ENCODE measurements around the gene TSPAN15.

TSPAN15 gene

GRCh38 chr10:69457771-69458237 lies 6.5 kb downstream of the TSPAN15 start:
- peaks cover 30 to 35% of the 10 kb centered on the region in 2 experiments for H3K4me1 ChIP-seq (ENCODE audit: control insufficient read depth in 1 of 2, insufficient read depth in 2 of 2, low read length in 2 of 2)
- H4K8ac ChIP-seq (ENCODE audit: low read depth, low read length), result no peak overlapping the region
- no peak overlapping the region for H3K23ac ChIP-seq (ENCODE audit: low read length)
- H2BK120ac ChIP-seq (ENCODE audit: insufficient read depth, low read length, poor library complexity), result no peak overlapping the region
- WGBS (ENCODE audit: extremely low coverage, insufficient coverage, insufficient read length), result no CpG with 5 or more reads among the region's 5 CpGs
- H3K4ac ChIP-seq (ENCODE audit: low read depth, low read length), result no peak overlapping the region
- peaks cover 2% of the 10 kb centered on the region for H3K79me2 ChIP-seq (ENCODE audit: control insufficient read depth, insufficient read depth, low read length, poor library complexity)
- H3K36me3 ChIP-seq (ENCODE audit: control insufficient read depth in 1 of 2, insufficient read depth in 2 of 2, low read length in 2 of 2), result no peaks in the 10 kb centered on the region
- H3K18ac ChIP-seq (ENCODE audit: low read length), result no peak overlapping the region
- H2BK12ac ChIP-seq (ENCODE audit: low read length), result no peak overlapping the region
- H3K4me2 ChIP-seq (ENCODE audit: low read length), result no peak overlapping the region
- no peak overlapping the region for H4K12ac ChIP-seq (ENCODE audit: low read depth, low read length)
- H4K91ac ChIP-seq (ENCODE audit: low read depth, low read length), result no peak overlapping the region
- DNase-seq, result no peak
- peaks cover 16% of the 10 kb centered on the region for H3K79me1 ChIP-seq (ENCODE audit: low read length)
- no peak overlapping the region for H2BK5ac ChIP-seq (ENCODE audit: low read depth, low read length, poor library complexity)
- H3K4me3 ChIP-seq (ENCODE audit: low read depth, low read length), result no peak overlapping the region
- H3K9ac ChIP-seq (ENCODE audit: low read length), result no peak overlapping the region
- H2AFZ ChIP-seq (ENCODE audit: insufficient read depth, low read length, poor library complexity), result no peak overlapping the region
- H2AK5ac ChIP-seq (ENCODE audit: low read length), result no peak overlapping the region
- no peak overlapping the region for H3K14ac ChIP-seq (ENCODE audit: low read length)
- peaks cover 2% of the 10 kb centered on the region for H3K9me3 ChIP-seq (ENCODE audit: insufficient read depth, low read depth, low read length)
- peak overlapping the region; percentile 16 for H3K27ac ChIP-seq (ENCODE audit: low read depth, low read length)
- H3K27me3 ChIP-seq (ENCODE audit: insufficient read depth, low read length), result no peaks in the 10 kb centered on the region

DNA sequence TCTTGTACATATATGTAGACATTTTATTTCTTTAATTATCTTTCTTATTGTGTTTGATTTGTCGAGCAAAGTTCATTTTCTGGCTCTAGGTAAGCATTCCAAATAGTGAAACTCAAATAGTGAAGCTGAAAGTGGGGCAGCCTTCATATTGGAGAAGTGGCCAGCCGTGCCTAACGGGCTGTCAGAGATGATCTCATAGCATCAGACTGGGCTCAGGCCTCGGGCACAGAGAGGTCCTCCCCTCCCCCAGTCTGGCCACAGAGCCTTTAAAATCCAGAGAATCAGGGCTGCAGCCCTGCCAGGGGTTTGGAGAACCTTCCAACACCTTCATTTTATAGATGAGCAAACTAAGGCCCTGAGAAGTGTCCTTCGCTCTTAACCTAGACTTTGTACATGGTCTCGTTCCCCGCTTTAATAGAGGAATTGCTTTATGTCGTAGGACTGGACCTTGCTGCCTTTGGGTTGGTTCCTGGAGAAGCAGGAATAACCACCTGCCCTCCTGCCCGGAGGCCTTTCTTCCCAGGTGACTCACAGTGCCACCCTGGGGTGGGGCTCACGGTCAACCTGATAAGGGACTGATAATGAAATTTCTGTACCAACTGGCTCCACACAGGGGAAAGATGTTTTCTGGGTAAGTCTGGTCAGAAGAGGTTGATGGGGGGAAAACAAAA lies 7.3 kb downstream of the TSPAN15 start:
- Histone ChIP-seq H3K4ac (ENCODE audit: low read depth, low read length) (no peak overlapping the region), H3K14ac (ENCODE audit: low read length) (peak overlapping the region; percentile 29), H3K23ac (ENCODE audit: low read length) (no peak overlapping the region), H4K8ac (ENCODE audit: low read depth, low read length) (peak overlapping the region; percentile 27), H3K27me3 (ENCODE audit: insufficient read depth, low read length) (no peaks in the 10 kb centered on the region), H4K12ac (ENCODE audit: low read depth, low read length) (no peak overlapping the region), H2AFZ (ENCODE audit: insufficient read depth, low read length, poor library complexity) (no peak overlapping the region), H4K91ac (ENCODE audit: low read depth, low read length) (no peak overlapping the region), H3K9me3 (ENCODE audit: insufficient read depth, low read depth, low read length) (peaks cover 2% of the 10 kb centered on the region), H2BK120ac (ENCODE audit: insufficient read depth, low read length, poor library complexity) (peak overlapping the region; percentile 26), H3K18ac (ENCODE audit: low read length) (no peak overlapping the region), H2BK12ac (ENCODE audit: low read length) (peak overlapping the region; percentile 25), H3K4me3 (ENCODE audit: low read depth, low read length) (no peak overlapping the region), H3K9ac (ENCODE audit: low read length) (no peak overlapping the region), H2AK5ac (ENCODE audit: low read length) (no peak overlapping the region), H2BK5ac (ENCODE audit: low read depth, low read length, poor library complexity) (no peak overlapping the region), H3K4me2 (ENCODE audit: low read length) (no peak overlapping the region), H3K4me1 (ENCODE audit: control insufficient read depth in 1 of 2, insufficient read depth in 2 of 2, low read length in 2 of 2) (peaks cover 30 to 35% of the 10 kb centered on the region in 2 experiments), H3K79me1 (ENCODE audit: low read length) (peaks cover 16% of the 10 kb centered on the region), H3K27ac (ENCODE audit: low read depth, low read length) (peak overlapping the region; percentile 58), H3K36me3 (ENCODE audit: control insufficient read depth in 1 of 2, insufficient read depth in 2 of 2, low read length in 2 of 2) (no peaks in the 10 kb centered on the region), H3K79me2 (ENCODE audit: control insufficient read depth, insufficient read depth, low read length, poor library complexity) (peaks cover 2% of the 10 kb centered on the region)
- WGBS (ENCODE audit: extremely low coverage, insufficient coverage, insufficient read length), result no CpG with 5 or more reads among the region's 10 CpGs
- peak; percentile 81 to 88 for DNase-seq

DNA sequence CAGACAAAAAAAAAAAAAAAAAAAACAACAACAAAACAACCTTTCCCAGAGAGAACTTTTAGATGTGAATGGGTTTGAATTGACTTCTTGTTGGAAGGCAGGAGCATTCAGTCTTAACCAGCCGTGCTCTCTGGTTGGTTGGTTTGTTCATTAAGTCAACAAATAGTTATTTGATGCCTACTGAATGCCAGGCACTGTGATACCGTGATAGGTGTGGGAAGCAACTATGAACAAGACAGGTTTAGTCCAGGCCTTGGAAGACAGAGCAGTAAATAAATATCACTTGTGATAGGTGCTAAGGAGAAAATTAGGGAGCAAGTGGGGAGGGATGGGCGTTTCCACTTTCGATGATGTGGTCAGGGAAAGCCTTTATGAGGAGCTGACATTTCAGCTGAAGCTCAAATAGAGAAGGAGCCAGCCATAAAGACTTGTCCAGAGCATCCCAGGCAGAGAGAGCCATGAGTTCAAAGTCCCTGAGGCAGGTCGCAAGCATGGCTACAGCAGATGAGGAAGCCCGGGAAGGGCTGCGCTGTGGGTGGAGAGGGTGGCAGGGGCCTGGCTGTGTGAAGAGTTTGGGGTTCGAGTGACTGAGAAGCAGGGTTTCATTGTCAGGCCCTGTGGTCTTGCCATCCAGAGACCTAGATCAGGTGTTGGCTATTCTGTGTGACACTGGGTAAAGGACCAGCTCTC lies 8.0 kb downstream of the TSPAN15 start:
- Histone ChIP-seq H2BK120ac (ENCODE audit: insufficient read depth, low read length, poor library complexity) (peak overlapping the region; percentile 19), H3K9ac (ENCODE audit: low read length) (no peak overlapping the region), H3K27me3 (ENCODE audit: insufficient read depth, low read length) (no peaks in the 10 kb centered on the region), H3K18ac (ENCODE audit: low read length) (peak overlapping the region; percentile 4), H3K9me3 (ENCODE audit: insufficient read depth, low read depth, low read length) (peaks cover 2% of the 10 kb centered on the region), H3K4me3 (ENCODE audit: low read depth, low read length) (no peak overlapping the region), H2BK12ac (ENCODE audit: low read length) (peak overlapping the region; percentile 39), H3K4me1 (ENCODE audit: control insufficient read depth in 1 of 2, insufficient read depth in 2 of 2, low read length in 2 of 2) (peaks cover 30 to 35% of the 10 kb centered on the region in 2 experiments), H4K91ac (ENCODE audit: low read depth, low read length) (peak overlapping the region; percentile 49), H3K4me2 (ENCODE audit: low read length) (no peak overlapping the region), H2AK5ac (ENCODE audit: low read length) (peak overlapping the region; percentile 7), H3K4ac (ENCODE audit: low read depth, low read length) (no peak overlapping the region), H2AFZ (ENCODE audit: insufficient read depth, low read length, poor library complexity) (no peak overlapping the region), H3K14ac (ENCODE audit: low read length) (no peak overlapping the region), H4K12ac (ENCODE audit: low read depth, low read length) (no peak overlapping the region), H4K8ac (ENCODE audit: low read depth, low read length) (no peak overlapping the region), H3K23ac (ENCODE audit: low read length) (no peak overlapping the region), H2BK5ac (ENCODE audit: low read depth, low read length, poor library complexity) (peak overlapping the region; percentile 2), H3K79me2 (ENCODE audit: control insufficient read depth, insufficient read depth, low read length, poor library complexity) (peaks cover 2% of the 10 kb centered on the region), H3K27ac (ENCODE audit: low read depth, low read length) (peak overlapping the region; percentile 37), H3K36me3 (ENCODE audit: control insufficient read depth in 1 of 2, insufficient read depth in 2 of 2, low read length in 2 of 2) (no peaks in the 10 kb centered on the region), H3K79me1 (ENCODE audit: low read length) (peaks cover 16% of the 10 kb centered on the region)
- WGBS (ENCODE audit: extremely low coverage, insufficient coverage, insufficient read length), result no CpG with 5 or more reads among the region's 8 CpGs
- DNase-seq, result peak in 1 of 2 donors; percentile 38

GRCh38 chr10:69459893-69460575 lies 8.8 kb downstream of the TSPAN15 start:
- H2BK12ac ChIP-seq (ENCODE audit: low read length), result no peak overlapping the region
- no peak overlapping the region for H3K4me3 ChIP-seq (ENCODE audit: low read depth, low read length)
- peaks cover 33 to 41% of the 10 kb centered on the region in 2 experiments for H3K4me1 ChIP-seq (ENCODE audit: control insufficient read depth in 1 of 2, insufficient read depth in 2 of 2, low read length in 2 of 2)
- H3K23ac ChIP-seq (ENCODE audit: low read length), result no peak overlapping the region
- H3K27ac ChIP-seq (ENCODE audit: low read depth, low read length), result no peak overlapping the region
- peak overlapping the region; percentile 18 for H3K18ac ChIP-seq (ENCODE audit: low read length)
- H4K12ac ChIP-seq (ENCODE audit: low read depth, low read length), result no peak overlapping the region
- H3K9ac ChIP-seq (ENCODE audit: low read length), result no peak overlapping the region
- no peak overlapping the region for H4K8ac ChIP-seq (ENCODE audit: low read depth, low read length)
- no peaks in the 10 kb centered on the region for H3K27me3 ChIP-seq (ENCODE audit: insufficient read depth, low read length)
- no peak overlapping the region for H3K4ac ChIP-seq (ENCODE audit: low read depth, low read length)
- peaks cover 2% of the 10 kb centered on the region for H3K9me3 ChIP-seq (ENCODE audit: insufficient read depth, low read depth, low read length)
- H2BK120ac ChIP-seq (ENCODE audit: insufficient read depth, low read length, poor library complexity), result no peak overlapping the region
- H3K79me2 ChIP-seq (ENCODE audit: control insufficient read depth, insufficient read depth, low read length, poor library complexity), result peaks cover 2% of the 10 kb centered on the region
- H3K36me3 ChIP-seq (ENCODE audit: control insufficient read depth in 1 of 2, insufficient read depth in 2 of 2, low read length in 2 of 2), result no peaks in the 10 kb centered on the region
- H2BK5ac ChIP-seq (ENCODE audit: low read depth, low read length, poor library complexity), result no peak overlapping the region
- H4K91ac ChIP-seq (ENCODE audit: low read depth, low read length), result peak overlapping the region; percentile 51
- H2AK5ac ChIP-seq (ENCODE audit: low read length), result peak overlapping the region; percentile 59
- H3K79me1 ChIP-seq (ENCODE audit: low read length), result peaks cover 16% of the 10 kb centered on the region
- no CpG with 5 or more reads among the region's 12 CpGs for whole genome bisulfite sequencing (ENCODE audit: extremely low coverage, insufficient coverage, insufficient read length)
- H3K14ac ChIP-seq (ENCODE audit: low read length), result peak overlapping the region; percentile 50
- DNase-seq, result peak in 1 of 2 donors; percentile 47
- H3K4me2 ChIP-seq (ENCODE audit: low read length), result no peak overlapping the region
- no peak overlapping the region for H2AFZ ChIP-seq (ENCODE audit: insufficient read depth, low read length, poor library complexity)

All from trophoblast cell (in vitro differentiated cells and primary cell).